WTC11 (cell line): ENCODE results near the gene CTNNA2. TPM values are rescaled to one million over a fixed set of nuclear protein-coding genes. Genes with fewer than 3 reads are reported as not detected.

Experiments
- ATAC-seq: fragments of 200-7000 bp; cut with Tn5 transposase; 2 replicates; pipeline ENCODE4 v1.10.0; 2021; ENCODE audit warnings: mild to moderate bottlenecking, moderate library complexity
- CTCF ChIA-PET: fragments of 300-600 bp; sonication (Branson Sonifier 250); formaldehyde crosslinking; loops from one replicate; lab custom pipeline; 2021; ENCODE audit warnings: antibody characterized with exemption; lab: Charles Lee
- POLR2A ChIA-PET: fragments of 350-600 bp; sonication (Branson Sonifier 250); formaldehyde crosslinking; loops from one replicate; lab custom pipeline; 2021; ENCODE audit warnings: antibody characterized with exemption; lab: Charles Lee
- DNase-seq: peaks from one replicate; pipeline ENCODE4 v3.0.0; 2021; ENCODE audit warnings: low spot score
- H3K27ac Mint-ChIP-seq: 2 replicates; pipeline ENCODE4 v1.8.0; 2021; ENCODE audit warnings: mixed read lengths
- H3K27me3 Mint-ChIP-seq: 2 replicates; pipeline ENCODE4 v1.8.0; 2021; ENCODE audit warnings: low read depth, mild to moderate bottlenecking, moderate library complexity, mixed read lengths
- H3K36me3 Mint-ChIP-seq: 2 replicates; pipeline ENCODE4 v1.8.0; 2021; ENCODE audit warnings: mixed read lengths
- H3K4me1 Mint-ChIP-seq: 2 replicates; pipeline ENCODE4 v1.8.0; 2022; ENCODE audit warnings: mixed read lengths
- H3K4me3 Mint-ChIP-seq: 2 replicates; pipeline ENCODE4 v1.8.0; 2021; ENCODE audit warnings: mild to moderate bottlenecking, moderate library complexity, mixed read lengths
- H3K9me3 Mint-ChIP-seq: 2 replicates; pipeline ENCODE4 v1.8.0; 2021; ENCODE audit warnings: mixed read lengths
- ATF2 ChIP-seq: sonication (generic); formaldehyde crosslinking; IDR thresholded peaks from 2 replicates; pipeline ENCODE4 v1.8.1; 2022; ENCODE audit warnings: low read depth, missing genetic modification reagents, borderline replicate concordance
- ELF4 ChIP-seq: sonication (generic); formaldehyde crosslinking; IDR thresholded peaks from 2 replicates; pipeline ENCODE4 v1.8.1; 2022; ENCODE audit warnings: low read depth, mild to moderate bottlenecking, moderate library complexity, missing genetic modification reagents
- GTF2I ChIP-seq: fragments of 250-450 bp; sonication (Bioruptor Pico); conservative IDR thresholded peaks from 2 replicates; pipeline ENCODE4 v1.4.0; 2021; ENCODE audit warnings: mild to moderate bottlenecking
- IRF1 ChIP-seq: sonication (generic); formaldehyde crosslinking; IDR thresholded peaks from 2 replicates; pipeline ENCODE4 v1.8.0; 2023; ENCODE audit warnings: missing genetic modification reagents
- MAX ChIP-seq: sonication (generic); formaldehyde crosslinking; IDR thresholded peaks from 2 replicates; pipeline ENCODE4 v1.8.0; 2022; ENCODE audit warnings: mild to moderate bottlenecking, missing genetic modification reagents
- NFATC4 ChIP-seq: fragments of 250-450 bp; sonication (Bioruptor Pico); IDR thresholded peaks from 2 replicates; pipeline ENCODE4 v1.9.0; 2021; ENCODE audit warnings: mild to moderate bottlenecking
- NR3C1 ChIP-seq: sonication (generic); formaldehyde crosslinking; conservative IDR thresholded peaks from 2 replicates; pipeline ENCODE4 v1.8.1; 2023; ENCODE audit warnings: low read depth, mild to moderate bottlenecking, missing genetic modification reagents
- TCF7 ChIP-seq: sonication (generic); formaldehyde crosslinking; IDR thresholded peaks from 2 replicates; pipeline ENCODE4 v1.8.0; 2022; ENCODE audit warnings: mild to moderate bottlenecking, low read depth, missing genetic modification reagents, moderate library complexity
- ZNF121 ChIP-seq: sonication (generic); formaldehyde crosslinking; IDR thresholded peaks from 2 replicates; pipeline ENCODE4 v1.8.0; 2023; ENCODE audit warnings: missing genetic modification reagents
- ZNF671 ChIP-seq: fragments of 250-450 bp; sonication (Bioruptor Pico); IDR thresholded peaks from 2 replicates; pipeline ENCODE4 v1.8.0; 2021; ENCODE audit warnings: mild to moderate bottlenecking
- total RNA-seq: library from RNA; stranded (reverse); gene quantifications from 3 replicates; pipeline ENCODE4 v1.2.3, GENCODE V29; 2021
- TF ChIP-seq, protein P1 (sequence below): sonication (generic); formaldehyde crosslinking; IDR thresholded peaks from 2 replicates; pipeline ENCODE4 v1.8.1; 2023; ENCODE audit warnings: mild to moderate bottlenecking, missing genetic modification reagents
- TF ChIP-seq, protein P2 (sequence below): sonication (generic); formaldehyde crosslinking; IDR thresholded peaks from 2 replicates; pipeline ENCODE4 v1.8.1; 2023; ENCODE audit warnings: mild to moderate bottlenecking, moderate library complexity, missing genetic modification reagents
- TF ChIP-seq, protein P3 (sequence below): sonication (generic); formaldehyde crosslinking; IDR thresholded peaks from 2 replicates; pipeline ENCODE4 v1.8.1; 2022; ENCODE audit warnings: low read depth, mild to moderate bottlenecking, moderate library complexity, missing genetic modification reagents, borderline replicate concordance

The CTNNA2 gene
- total RNA-seq, 1 experiment from 2014 or later, result 3.8 TPM

GRCh38 chr2:80333886-80334285 is 821.0 kb downstream of the CTNNA2 start:
- ChIA-PET POLR2A (no interaction called here), CTCF (no interaction called here)
- TF ChIP-seq MAX (CRISPR knock-in tag), result no peak
- TF ChIP-seq, protein P1, sequence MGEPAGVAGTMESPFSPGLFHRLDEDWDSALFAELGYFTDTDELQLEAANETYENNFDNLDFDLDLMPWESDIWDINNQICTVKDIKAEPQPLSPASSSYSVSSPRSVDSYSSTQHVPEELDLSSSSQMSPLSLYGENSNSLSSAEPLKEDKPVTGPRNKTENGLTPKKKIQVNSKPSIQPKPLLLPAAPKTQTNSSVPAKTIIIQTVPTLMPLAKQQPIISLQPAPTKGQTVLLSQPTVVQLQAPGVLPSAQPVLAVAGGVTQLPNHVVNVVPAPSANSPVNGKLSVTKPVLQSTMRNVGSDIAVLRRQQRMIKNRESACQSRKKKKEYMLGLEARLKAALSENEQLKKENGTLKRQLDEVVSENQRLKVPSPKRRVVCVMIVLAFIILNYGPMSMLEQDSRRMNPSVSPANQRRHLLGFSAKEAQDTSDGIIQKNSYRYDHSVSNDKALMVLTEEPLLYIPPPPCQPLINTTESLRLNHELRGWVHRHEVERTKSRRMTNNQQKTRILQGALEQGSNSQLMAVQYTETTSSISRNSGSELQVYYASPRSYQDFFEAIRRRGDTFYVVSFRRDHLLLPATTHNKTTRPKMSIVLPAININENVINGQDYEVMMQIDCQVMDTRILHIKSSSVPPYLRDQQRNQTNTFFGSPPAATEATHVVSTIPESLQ (CRISPR knock-in tag), result no peak
- TF ChIP-seq ZNF671 (CRISPR knock-in tag), result no peak
- TF ChIP-seq GTF2I (CRISPR knock-in tag), result no peak
- no peak for TF ChIP-seq NFATC4 (CRISPR knock-in tag)
- no peak for TF ChIP-seq ELF4 (CRISPR knock-in tag)
- TF ChIP-seq, protein P2, sequence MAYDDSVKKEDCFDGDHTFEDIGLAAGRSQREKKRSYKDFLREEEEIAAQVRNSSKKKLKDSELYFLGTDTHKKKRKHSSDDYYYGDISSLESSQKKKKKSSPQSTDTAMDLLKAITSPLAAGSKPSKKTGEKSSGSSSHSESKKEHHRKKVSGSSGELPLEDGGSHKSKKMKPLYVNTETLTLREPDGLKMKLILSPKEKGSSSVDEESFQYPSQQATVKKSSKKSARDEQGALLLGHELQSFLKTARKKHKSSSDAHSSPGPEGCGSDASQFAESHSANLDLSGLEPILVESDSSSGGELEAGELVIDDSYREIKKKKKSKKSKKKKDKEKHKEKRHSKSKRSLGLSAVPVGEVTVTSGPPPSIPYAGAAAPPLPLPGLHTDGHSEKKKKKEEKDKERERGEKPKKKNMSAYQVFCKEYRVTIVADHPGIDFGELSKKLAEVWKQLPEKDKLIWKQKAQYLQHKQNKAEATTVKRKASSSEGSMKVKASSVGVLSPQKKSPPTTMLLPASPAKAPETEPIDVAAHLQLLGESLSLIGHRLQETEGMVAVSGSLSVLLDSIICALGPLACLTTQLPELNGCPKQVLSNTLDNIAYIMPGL (CRISPR knock-in tag), result no peak
- no peak for TF ChIP-seq ATF2 (CRISPR knock-in tag)
- no peak overlapping the region for H3K4me3 Mint-ChIP-seq
- no peaks in the 10 kb centered on the region for H3K36me3 Mint-ChIP-seq
- ATAC-seq, result no peak
- DNase-seq, result no peak
- no peaks in the 10 kb centered on the region for H3K9me3 Mint-ChIP-seq
- no peak overlapping the region for H3K27ac Mint-ChIP-seq
- H3K27me3 Mint-ChIP-seq, result peaks cover 13% of the 10 kb centered on the region
- H3K4me1 Mint-ChIP-seq, result peaks cover 20% of the 10 kb centered on the region

GRCh38 chr2:80335411-80335810 is 822.6 kb downstream of the CTNNA2 start:
- TF ChIP-seq ATF2 (CRISPR knock-in tag) (no peak), TCF7 (CRISPR knock-in tag) (no peak)
- TF ChIP-seq, protein P3, sequence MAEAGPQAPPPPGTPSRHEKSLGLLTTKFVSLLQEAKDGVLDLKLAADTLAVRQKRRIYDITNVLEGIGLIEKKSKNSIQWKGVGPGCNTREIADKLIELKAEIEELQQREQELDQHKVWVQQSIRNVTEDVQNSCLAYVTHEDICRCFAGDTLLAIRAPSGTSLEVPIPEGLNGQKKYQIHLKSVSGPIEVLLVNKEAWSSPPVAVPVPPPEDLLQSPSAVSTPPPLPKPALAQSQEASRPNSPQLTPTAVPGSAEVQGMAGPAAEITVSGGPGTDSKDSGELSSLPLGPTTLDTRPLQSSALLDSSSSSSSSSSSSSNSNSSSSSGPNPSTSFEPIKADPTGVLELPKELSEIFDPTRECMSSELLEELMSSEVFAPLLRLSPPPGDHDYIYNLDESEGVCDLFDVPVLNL, result no peak
- TF ChIP-seq, all 79 proteins: peak for 0
- H3K27me3 Mint-ChIP-seq, result peaks cover 13% of the 10 kb centered on the region
- H3K4me1 Mint-ChIP-seq, result peaks cover 9% of the 10 kb centered on the region
- CTCF ChIA-PET, result no interaction called here
- ATAC-seq, result no peak
- H3K9me3 Mint-ChIP-seq, result no peaks in the 10 kb centered on the region
- POLR2A ChIA-PET, result no interaction called here
- DNase-seq, result no peak
- H3K27ac Mint-ChIP-seq, result no peak overlapping the region
- H3K36me3 Mint-ChIP-seq, result no peaks in the 10 kb centered on the region
- H3K4me3 Mint-ChIP-seq, result no peak overlapping the region

GRCh38 chr2:80338794-80339193 is 825.9 kb downstream of the CTNNA2 start:
- TF ChIP-seq ZNF121 (CRISPR knock-in tag) (no peak), IRF1 (CRISPR knock-in tag) (no peak), NR3C1 (CRISPR knock-in tag) (no peak), NFATC4 (CRISPR knock-in tag) (no peak)
- DNase-seq (no peak), ATAC-seq (no peak)
- Mint-ChIP-seq H3K4me3 (no peak overlapping the region), H3K27ac (no peak overlapping the region), H3K4me1 (peaks cover 3% of the 10 kb centered on the region; the same call in 1 of the 2 replicates), H3K9me3 (no peaks in the 10 kb centered on the region), H3K27me3 (peaks cover 7% of the 10 kb centered on the region), H3K36me3 (no peaks in the 10 kb centered on the region)
- POLR2A ChIA-PET, result interaction anchor here (0.6 kb wide), 1 partner anchor 33 kb away, joined by 3 read pairs; no protein-coding TSS in a partner anchor
- CTCF ChIA-PET, result interaction anchor here (1.9 kb wide), 1 partner anchor 13 kb away, joined by 5 read pairs; no protein-coding TSS in a partner anchor
